HEK293 (cell line): ENCODE results near the gene CLCNKA.

Source experiments
- CTCF ChIA-PET: fragments of 350-600 bp; formaldehyde crosslinking; extraction: SDS; loops from one replicate; lab custom pipeline; 2021; ENCODE audit warnings: antibody characterized with exemption; lab: Yijun Ruan, JAX
- POLR2A ChIA-PET: fragments of 300-600 bp; formaldehyde crosslinking; extraction: SDS; loops from one replicate; lab custom pipeline; 2020; ENCODE audit warnings: antibody characterized with exemption, inconsistent platforms; lab: Yijun Ruan, JAX
- H3K27ac ChIP-seq: fragments of 200-500 bp; sonication (Bioruptor generic); 2 replicates; pipeline ENCODE4 v1.5.1; 2014; ENCODE audit warnings: low read depth, low read length, control low read depth, inconsistent platforms; ENCODE audit errors: extremely low read depth
- H3K36me3 ChIP-seq, 2 experiments: fragments of 200-500 bp in 1 of 2; sonication (Bioruptor generic) in 1 of 2; 1 replicate in 1 of 2; 2 replicates in 1 of 2; pipeline ENCODE4 v1.5.1; 2014 to 2017; ENCODE audit warnings: inconsistent platforms in 2 of 2, low read length in 2 of 2; ENCODE audit not compliant: control insufficient read depth in 2 of 2, insufficient read depth in 1 of 2
- H3K4me1 ChIP-seq: fragments of 200-500 bp; sonication (Bioruptor generic); 2 replicates; pipeline ENCODE4 v1.5.1; 2014; ENCODE audit warnings: mild to moderate bottlenecking, low read length, inconsistent platforms; ENCODE audit not compliant: control insufficient read depth, insufficient read depth
- H3K4me3 ChIP-seq: 2 replicates; pipeline ENCODE4 v1.5.1; 2011; ENCODE audit warnings: low read depth, mild to moderate bottlenecking, control low read depth, low read length, moderate library complexity
- H3K9me3 ChIP-seq: fragments of 200-500 bp; sonication (Bioruptor generic); 2 replicates; pipeline ENCODE4 v1.5.1; 2014; ENCODE audit warnings: low read depth, low read length, inconsistent platforms; ENCODE audit not compliant: control insufficient read depth, insufficient read depth
- BCL11A ChIP-seq: fragments of 450-650 bp; formaldehyde crosslinking; IDR thresholded peaks from 2 replicates; pipeline ENCODE4 v1.5.1; 2016; ENCODE audit warnings: low read depth, missing biosample characterization, missing genetic modification characterization
- BCL11B ChIP-seq: fragments of 450-650 bp; formaldehyde crosslinking; IDR thresholded peaks from 2 replicates; pipeline ENCODE4 v1.5.1; 2016; ENCODE audit warnings: low read depth, missing biosample characterization, missing genetic modification characterization
- EGR2 ChIP-seq: fragments of 450-650 bp; formaldehyde crosslinking; IDR thresholded peaks from 2 replicates; pipeline ENCODE4 v1.5.1; 2016; ENCODE audit warnings: low read depth, missing biosample characterization, missing genetic modification characterization
- GLI4 ChIP-seq: fragments of 450-650 bp; formaldehyde crosslinking; IDR thresholded peaks from 2 replicates; pipeline ENCODE4 v1.5.1; 2016; ENCODE audit warnings: missing biosample characterization, missing genetic modification characterization
- GLIS1 ChIP-seq: fragments of 450-650 bp; formaldehyde crosslinking; IDR thresholded peaks from 2 replicates; pipeline ENCODE4 v1.5.1; 2016; ENCODE audit warnings: missing biosample characterization, missing genetic modification characterization
- GLIS2 ChIP-seq: fragments of 450-650 bp; formaldehyde crosslinking; IDR thresholded peaks from 2 replicates; pipeline ENCODE4 v1.5.1; 2016; ENCODE audit warnings: missing biosample characterization, missing genetic modification characterization
- SCRT2 ChIP-seq: fragments of 450-650 bp; formaldehyde crosslinking; IDR thresholded peaks from 2 replicates; pipeline ENCODE4 v1.5.1; 2016; ENCODE audit warnings: missing biosample characterization, missing genetic modification characterization
- SP2 ChIP-seq: fragments of 450-650 bp; formaldehyde crosslinking; IDR thresholded peaks from 2 replicates; pipeline ENCODE4 v1.5.1; 2016; ENCODE audit warnings: missing biosample characterization, missing genetic modification characterization
- SP3 ChIP-seq: fragments of 450-650 bp; formaldehyde crosslinking; IDR thresholded peaks from 2 replicates; pipeline ENCODE4 v1.5.1; 2016; ENCODE audit warnings: missing biosample characterization, missing genetic modification characterization
- SP7 ChIP-seq: fragments of 450-650 bp; formaldehyde crosslinking; IDR thresholded peaks from 2 replicates; pipeline ENCODE4 v1.5.1; 2016; ENCODE audit warnings: missing biosample characterization, missing genetic modification characterization
- YY2 ChIP-seq: fragments of 450-650 bp; formaldehyde crosslinking; IDR thresholded peaks from 2 replicates; pipeline ENCODE4 v1.5.1; 2016; ENCODE audit warnings: missing biosample characterization, missing genetic modification characterization
- ZBTB10 ChIP-seq: fragments of 450-650 bp; formaldehyde crosslinking; IDR thresholded peaks from 2 replicates; pipeline ENCODE4 v1.5.1; 2016; ENCODE audit warnings: missing biosample characterization, missing genetic modification characterization
- ZFHX2 ChIP-seq: fragments of 450-650 bp; formaldehyde crosslinking; conservative IDR thresholded peaks from 2 replicates; pipeline ENCODE4 v1.5.1; 2016; ENCODE audit warnings: missing biosample characterization, missing genetic modification characterization
- ZIC2 ChIP-seq: fragments of 450-650 bp; formaldehyde crosslinking; IDR thresholded peaks from 2 replicates; pipeline ENCODE4 v1.5.1; 2016; ENCODE audit warnings: missing biosample characterization, missing genetic modification characterization
- ZNF223 ChIP-seq: fragments of 450-650 bp; formaldehyde crosslinking; IDR thresholded peaks from 2 replicates; pipeline ENCODE4 v1.5.1; 2016; ENCODE audit warnings: missing biosample characterization, missing genetic modification characterization
- ZNF341 ChIP-seq: fragments of 450-650 bp; formaldehyde crosslinking; IDR thresholded peaks from 2 replicates; pipeline ENCODE4; 2016; ENCODE audit warnings: low read depth, missing biosample characterization, missing genetic modification characterization
- ZNF433 ChIP-seq: fragments of 450-650 bp; formaldehyde crosslinking; IDR thresholded peaks from 2 replicates; pipeline ENCODE4 v1.5.1; 2016; ENCODE audit warnings: missing biosample characterization, missing genetic modification characterization, low read depth
- ZNF488 ChIP-seq: fragments of 450-650 bp; formaldehyde crosslinking; IDR thresholded peaks from 2 replicates; pipeline ENCODE4 v1.5.1; 2016; ENCODE audit warnings: missing biosample characterization, missing genetic modification characterization
- ZNF514 ChIP-seq: fragments of 450-650 bp; formaldehyde crosslinking; IDR thresholded peaks from 2 replicates; pipeline ENCODE4 v1.5.1; 2016; ENCODE audit warnings: missing biosample characterization, missing genetic modification characterization
- ZNF585B ChIP-seq: fragments of 450-650 bp; formaldehyde crosslinking; IDR thresholded peaks from 2 replicates; pipeline ENCODE4 v1.5.1; 2016; ENCODE audit warnings: missing biosample characterization, missing genetic modification characterization
- ZNF600 ChIP-seq: fragments of 450-650 bp; formaldehyde crosslinking; IDR thresholded peaks from 2 replicates; pipeline ENCODE4 v1.5.1; 2016; ENCODE audit warnings: missing biosample characterization, missing genetic modification characterization
- ZNF623 ChIP-seq: fragments of 450-650 bp; formaldehyde crosslinking; IDR thresholded peaks from 2 replicates; pipeline ENCODE4 v1.5.1; 2016; ENCODE audit warnings: missing biosample characterization, missing genetic modification characterization
- ZNF664 ChIP-seq: fragments of 450-650 bp; formaldehyde crosslinking; IDR thresholded peaks from 2 replicates; pipeline ENCODE4 v1.5.1; 2016; ENCODE audit warnings: missing biosample characterization, missing genetic modification characterization
- ZNF704 ChIP-seq: fragments of 450-650 bp; formaldehyde crosslinking; IDR thresholded peaks from 2 replicates; pipeline ENCODE4 v1.5.1; 2016; ENCODE audit warnings: missing biosample characterization, missing genetic modification characterization
- ZNF830 ChIP-seq: fragments of 450-650 bp; IDR thresholded peaks from 2 replicates; pipeline ENCODE4 v1.5.0; 2018; ENCODE audit warnings: missing biosample characterization, missing genetic modification characterization, low read depth, mild to moderate bottlenecking, moderate library complexity

The CLCNKA gene

GRCh38 chr1:16018749-16019643 lies 2.8 kb upstream of the CLCNKA start:
- no peak overlapping the region for H3K4me3 ChIP-seq
- H3K4me1 ChIP-seq, result no peaks in the 10 kb centered on the region
- no peaks in the 10 kb centered on the region for H3K9me3 ChIP-seq
- POLR2A ChIA-PET, result no interaction called here
- TF ChIP-seq GLIS2 (tag by site-specific recombination) (peak; percentile 14; the same call in 1 of the 2 replicates), ZNF600 (tag by site-specific recombination) (peak; percentile 9; the same call in 1 of the 2 replicates), ZNF514 (no peak), ZNF341 (tag by site-specific recombination) (peak; percentile 47), GLIS1 (tag by site-specific recombination) (0 out of 2 replicates have a peak, but pooled peaks have one; percentile 25), ZNF223 (tag by site-specific recombination) (no peak), SCRT2 (tag by site-specific recombination) (peak; percentile 91), SP7 (tag by site-specific recombination) (no peak)
- no peak overlapping the region for H3K27ac ChIP-seq
- H3K36me3 ChIP-seq, result no peaks in the 10 kb centered on the region
- CTCF ChIA-PET, result interaction anchor here (1.2 to 4.5 kb wide), 6 partner anchors 9 to 54 kb away, joined by 3 to 31 read pairs (median 6); partner anchors contain the start of gene FAM131C

GRCh38 chr1:16019644-16020277 lies 2.1 kb upstream of the CLCNKA start:
- POLR2A ChIA-PET, result interaction anchor here (0.6 kb wide), 1 partner anchor 29 kb away, joined by 9 read pairs; no protein-coding TSS in a partner anchor

More at GRCh38 chr1:16019644-16020277, 2.1 kb upstream of the CLCNKA start:
- CTCF ChIA-PET, result interaction anchor here (0.6 to 4.5 kb wide), 7 partner anchors 9 to 56 kb away, joined by 3 to 31 read pairs (median 6); partner anchors contain the start of gene FAM131C
- H3K4me1 ChIP-seq, result no peaks in the 10 kb centered on the region
- H3K4me3 ChIP-seq, result no peak overlapping the region
- no peak overlapping the region for H3K27ac ChIP-seq
- TF ChIP-seq ZBTB10 (tag by site-specific recombination) (no peak), EGR2 (tag by site-specific recombination) (peak; percentile 64), ZFHX2 (tag by site-specific recombination) (peak; percentile 78), SCRT2 (tag by site-specific recombination) (0 out of 2 replicates have a peak, but pooled peaks have one; percentile 3), ZIC2 (no peak), GLI4 (no peak), SP2 (tag by site-specific recombination) (no peak), ZNF488 (tag by site-specific recombination) (no peak), ZNF585B (no peak), ZNF623 (tag by site-specific recombination) (no peak), YY2 (tag by site-specific recombination) (no peak), ZNF704 (no peak), SP3 (tag by site-specific recombination) (no peak), BCL11A (tag by site-specific recombination) (no peak), ZNF433 (tag by site-specific recombination) (no peak), BCL11B (tag by site-specific recombination) (no peak), ZNF664 (tag by site-specific recombination) (no peak), ZNF830 (no peak)
- H3K9me3 ChIP-seq, result no peaks in the 10 kb centered on the region
- no peaks in the 10 kb centered on the region for H3K36me3 ChIP-seq
